ENCODE results near the gene TOM1L2.

The TOM1L2 gene

GRCh38 chr17:17970699-17971430 lies 1.3 kb downstream of the TOM1L2 start:
- no peak for DNase-seq

- no peak for DNase-seq
These were observed 5.8 kb downstream of the TOM1L2 start for GRCh38 chr17:17966399-17966798.

- DNase-seq, result no peak
These were observed 7.0 kb downstream of the TOM1L2 start for GRCh38 chr17:17965152-17965721.

GRCh38 chr17:17964710-17965109 lies 7.5 kb downstream of the TOM1L2 start:
- DNase-seq, result no peak

- no peak for DNase-seq
These were observed 8.3 kb downstream of the TOM1L2 start for GRCh38 chr17:17963694-17964436.

- DNase-seq, result no peak
These were observed 9.1 kb downstream of the TOM1L2 start for GRCh38 chr17:17963066-17963465.

GRCh38 chr17:17960500-17961030 lies 11.6 kb downstream of the TOM1L2 start:
- no peak for DNase-seq

- DNase-seq, result peak in 2 of 6 experiments; percentile 44 to 46
These were observed 12.5 kb downstream of the TOM1L2 start for GRCh38 chr17:17959520-17960361.

- DNase-seq, result no peak
These were observed 13.2 kb downstream of the TOM1L2 start for GRCh38 chr17:17958982-17959381.

- no peak for DNase-seq
These were observed 14.7 kb downstream of the TOM1L2 start for GRCh38 chr17:17957584-17957916.

- peak in 1 of 6 experiments; percentile 10 for DNase-seq
These were observed 16.3 kb downstream of the TOM1L2 start for GRCh38 chr17:17955790-17956341.

- no peak for DNase-seq
These were observed 18.1 kb downstream of the TOM1L2 start for GRCh38 chr17:17954079-17954478.

GRCh38 chr17:17952691-17953090 lies 19.5 kb downstream of the TOM1L2 start:
- no peak for DNase-seq

- DNase-seq, result no peak
These were observed 20.7 kb downstream of the TOM1L2 start for GRCh38 chr17:17951524-17951923.

- no peak for DNase-seq
These were observed 21.4 kb downstream of the TOM1L2 start for GRCh38 chr17:17950806-17951205.

GRCh38 chr17:17950347-17950746 lies 21.9 kb downstream of the TOM1L2 start:
- DNase-seq, result no peak

- DNase-seq, result no peak
These were observed 24.2 kb downstream of the TOM1L2 start for GRCh38 chr17:17947966-17948365.

GRCh38 chr17:17947309-17947708 lies 24.9 kb downstream of the TOM1L2 start:
- DNase-seq, result no peak

- DNase-seq, result no peak
These were observed 26.1 kb downstream of the TOM1L2 start for GRCh38 chr17:17946093-17946492.

GRCh38 chr17:17944743-17945142 lies 27.5 kb downstream of the TOM1L2 start:
- no peak for DNase-seq

GRCh38 chr17:17944242-17944641 lies 28.0 kb downstream of the TOM1L2 start:
- DNase-seq, result no peak

GRCh38 chr17:17943281-17943984 lies 28.8 kb downstream of the TOM1L2 start:
- no peak for DNase-seq
